ACC112 (cell line): Measurements from ENCODE around the gene TTLL1.
"Not testable (repeated sequence)": the region's sequence is repeated elsewhere in the genome, so short reads cannot be mapped to it uniquely, and the experiment has no call there.

Experiments used
- H2AFZ ChIP-seq: fragments of 200-600 bp; sonication (generic); one replicate; pipeline ENCODE4 v1.6.0; 2017; ENCODE audit warnings: antibody characterized with exemption, low read length; ENCODE audit not compliant: unreplicated experiment
- H3K27ac ChIP-seq: fragments of 200-600 bp; sonication (generic); 2 replicates; pipeline ENCODE4 v1.5.1; 2014; ENCODE audit warnings: low read depth, mild to moderate bottlenecking, antibody characterized with exemption, low read length, moderate library complexity
- H3K27me3 ChIP-seq: fragments of 200-600 bp; sonication (generic); 2 replicates; pipeline ENCODE4 v1.6.1; 2014; ENCODE audit warnings: mild to moderate bottlenecking, antibody characterized with exemption, low read length, moderate library complexity, mixed read lengths; ENCODE audit not compliant: insufficient read depth
- H3K36me3 ChIP-seq: fragments of 200-600 bp; sonication (generic); 2 replicates; pipeline ENCODE4 v1.6.1; 2016; ENCODE audit warnings: mild to moderate bottlenecking, antibody characterized with exemption, low read length, moderate library complexity, mixed read lengths; ENCODE audit not compliant: insufficient read depth
- H3K4me1 ChIP-seq: fragments of 200-600 bp; sonication (generic); one replicate; pipeline ENCODE4 v1.6.1; 2016; ENCODE audit warnings: low read length, mixed read lengths; ENCODE audit not compliant: insufficient read depth, unreplicated experiment, control insufficient read depth
- H3K4me3 ChIP-seq: fragments of 200-600 bp; sonication (generic); 2 replicates; pipeline ENCODE4 v1.5.1; 2014; ENCODE audit warnings: mild to moderate bottlenecking, low read depth, low read length
- H3K79me2 ChIP-seq: fragments of 200-600 bp; sonication (generic); one replicate; pipeline ENCODE4 v1.6.0; 2016; ENCODE audit warnings: low read length; ENCODE audit not compliant: control insufficient read depth, unreplicated experiment, insufficient read depth

The TTLL1 gene

DNA sequence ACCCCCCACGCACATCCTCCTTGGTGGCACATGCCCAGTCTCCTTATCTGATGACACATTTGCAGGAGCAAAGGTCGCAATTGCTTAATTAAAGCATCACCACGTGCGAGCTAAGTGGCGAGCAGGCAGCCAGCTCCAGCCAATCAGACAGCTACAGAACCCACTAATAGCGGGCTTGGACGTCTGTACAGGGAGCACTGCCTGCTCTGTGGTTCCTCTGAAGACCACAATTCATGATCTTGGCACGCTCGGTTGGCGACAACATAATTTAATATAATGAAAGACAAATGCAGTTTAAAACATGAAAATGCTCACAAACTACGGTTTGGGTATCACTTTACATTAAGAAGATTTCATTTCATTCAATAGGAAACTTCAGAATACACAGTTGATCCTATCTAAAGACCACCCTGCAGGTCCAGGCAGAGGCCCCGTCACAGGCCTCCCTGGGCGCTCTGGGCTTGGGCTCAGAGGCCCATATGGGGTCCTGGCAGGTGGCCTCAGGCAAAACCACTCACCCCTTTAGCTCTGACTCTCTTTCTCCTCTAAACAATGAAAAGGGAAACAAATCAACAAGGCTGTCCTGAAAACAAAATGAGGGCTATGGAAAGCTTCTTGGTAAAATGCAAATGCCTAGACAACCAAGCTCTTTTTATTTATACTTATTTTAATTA lies 84.7 kb downstream of the TTLL1 start:
- peaks cover 93% of the 10 kb centered on the region for H3K79me2 ChIP-seq
- peaks cover 75% of the 10 kb centered on the region for H3K4me1 ChIP-seq
- H3K27ac ChIP-seq, result peak overlapping the region; percentile 95

GRCh38 chr22:43002202-43002586 lies 87.0 kb downstream of the TTLL1 start:
- peaks cover 62% of the 10 kb centered on the region for H3K4me1 ChIP-seq
- H2AFZ ChIP-seq, result no peak overlapping the region
- peaks cover 92% of the 10 kb centered on the region for H3K79me2 ChIP-seq
- H3K27ac ChIP-seq, result peak overlapping the region; percentile 95
- H3K27me3 ChIP-seq, result no peaks in the 10 kb centered on the region
- H3K36me3 ChIP-seq, result no peaks in the 10 kb centered on the region
- peak overlapping the region; percentile 31 for H3K4me3 ChIP-seq

More for the DNA sequence above, 84.7 kb downstream of the TTLL1 start:
- no peaks in the 10 kb centered on the region for H3K36me3 ChIP-seq
- peak overlapping the region; percentile 24; the same call in 1 of the 2 replicates for H3K4me3 ChIP-seq
- H3K27me3 ChIP-seq, result no peaks in the 10 kb centered on the region
- H2AFZ ChIP-seq, result no peak overlapping the region

- H2AFZ ChIP-seq, result no peak overlapping the region
- no peaks in the 10 kb centered on the region for H3K36me3 ChIP-seq
- peaks cover 68% of the 10 kb centered on the region for H3K4me1 ChIP-seq
- peak overlapping the region; percentile 95 for H3K27ac ChIP-seq
- no peaks in the 10 kb centered on the region for H3K27me3 ChIP-seq
- H3K4me3 ChIP-seq, result peak overlapping the region; percentile 31
- peaks cover 93% of the 10 kb centered on the region for H3K79me2 ChIP-seq
Measured at GRCh38 chr22:43001271-43002201, 87.7 kb downstream of the TTLL1 start.

DNA sequence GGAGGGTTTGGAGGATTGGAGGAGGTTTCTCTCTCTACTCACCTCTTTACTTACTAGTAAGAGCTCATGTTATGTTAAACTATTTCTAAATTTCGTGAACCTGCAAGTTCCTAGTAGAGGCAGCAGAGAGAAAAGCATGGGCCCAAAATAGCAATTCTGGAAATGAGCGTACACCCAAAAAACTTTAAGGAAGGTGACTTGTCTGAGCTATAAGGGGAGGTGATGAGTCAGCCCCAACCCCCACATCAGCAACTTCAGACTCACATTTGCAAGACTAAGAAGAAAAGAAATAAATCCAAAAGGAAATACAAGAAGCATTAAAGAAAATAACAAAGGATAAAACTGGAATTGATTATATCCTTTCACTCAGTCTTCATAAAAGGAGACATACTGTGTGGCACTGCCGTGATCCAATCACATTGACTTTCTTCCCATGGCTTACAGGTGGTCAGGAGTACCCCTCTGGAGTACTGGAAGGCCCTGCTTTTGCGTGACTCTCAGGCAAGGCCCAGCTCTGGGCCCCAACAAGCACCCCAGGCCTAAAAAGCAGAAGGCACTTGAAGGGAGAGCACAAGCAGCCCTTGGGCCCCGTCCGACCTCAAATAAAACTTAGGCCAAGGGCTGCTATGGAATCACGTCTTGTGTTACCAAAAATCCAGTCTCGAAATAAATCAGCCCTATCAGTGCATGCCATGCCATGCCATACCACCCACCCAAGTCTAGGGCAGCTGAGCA lies 88.6 kb downstream of the TTLL1 start:
- Histone ChIP-seq H3K27ac (peak overlapping the region; percentile 95), H2AFZ (no peak overlapping the region), H3K4me1 (peaks cover 71% of the 10 kb centered on the region), H3K4me3 (peak overlapping the region; percentile 31), H3K36me3 (no peaks in the 10 kb centered on the region), H3K79me2 (peaks cover 86% of the 10 kb centered on the region), H3K27me3 (no peaks in the 10 kb centered on the region)

GRCh38 chr22:42997582-42998090 lies 91.6 kb downstream of the TTLL1 start:
- Histone ChIP-seq H3K27ac (peak overlapping the region; percentile 42), H3K36me3 (0 out of 2 replicates have a peak, but pooled peaks cover under 1% of the 10 kb centered on the region), H3K27me3 (no peaks in the 10 kb centered on the region), H3K79me2 (peaks cover 80% of the 10 kb centered on the region), H3K4me1 (peaks cover 68% of the 10 kb centered on the region), H3K4me3 (no peak overlapping the region), H2AFZ (no peak overlapping the region)

- Histone ChIP-seq H3K27ac (no peak overlapping the region), H3K4me1 (peaks cover 61% of the 10 kb centered on the region), H3K36me3 (0 out of 2 replicates have a peak, but pooled peaks cover 3% of the 10 kb centered on the region), H2AFZ (no peak overlapping the region), H3K4me3 (no peak overlapping the region), H3K27me3 (no peaks in the 10 kb centered on the region), H3K79me2 (peaks cover 84% of the 10 kb centered on the region)
Measured at GRCh38 chr22:42996646-42997365, 92.4 kb downstream of the TTLL1 start.

DNA sequence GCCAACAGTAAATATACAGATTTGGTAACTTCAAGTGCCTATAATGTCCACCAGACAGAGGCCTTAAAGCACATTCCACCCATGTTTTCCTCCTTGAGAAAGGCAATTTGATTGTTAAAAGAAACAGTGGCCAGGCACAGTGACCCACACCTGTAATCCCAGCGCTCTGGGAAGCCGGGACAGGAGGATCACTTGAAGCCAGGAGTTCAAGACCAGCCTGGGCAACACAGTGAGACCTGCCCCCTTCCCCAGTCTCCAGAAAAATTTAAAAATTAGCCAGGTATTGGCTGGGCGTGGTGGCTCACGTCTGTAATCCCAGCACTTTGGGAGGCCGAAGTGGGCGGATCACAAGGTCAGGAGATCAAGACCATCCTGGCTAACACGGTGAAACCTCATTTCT lies 93.5 kb downstream of the TTLL1 start:
- not testable (repeated sequence) for H2AFZ ChIP-seq, H3K27me3 ChIP-seq, H3K36me3 ChIP-seq, H3K4me3 ChIP-seq
- peak overlapping the region; percentile 91 for H3K27ac ChIP-seq
- peaks cover 58% of the 10 kb centered on the region for H3K4me1 ChIP-seq
- peaks cover 84% of the 10 kb centered on the region for H3K79me2 ChIP-seq

DNA sequence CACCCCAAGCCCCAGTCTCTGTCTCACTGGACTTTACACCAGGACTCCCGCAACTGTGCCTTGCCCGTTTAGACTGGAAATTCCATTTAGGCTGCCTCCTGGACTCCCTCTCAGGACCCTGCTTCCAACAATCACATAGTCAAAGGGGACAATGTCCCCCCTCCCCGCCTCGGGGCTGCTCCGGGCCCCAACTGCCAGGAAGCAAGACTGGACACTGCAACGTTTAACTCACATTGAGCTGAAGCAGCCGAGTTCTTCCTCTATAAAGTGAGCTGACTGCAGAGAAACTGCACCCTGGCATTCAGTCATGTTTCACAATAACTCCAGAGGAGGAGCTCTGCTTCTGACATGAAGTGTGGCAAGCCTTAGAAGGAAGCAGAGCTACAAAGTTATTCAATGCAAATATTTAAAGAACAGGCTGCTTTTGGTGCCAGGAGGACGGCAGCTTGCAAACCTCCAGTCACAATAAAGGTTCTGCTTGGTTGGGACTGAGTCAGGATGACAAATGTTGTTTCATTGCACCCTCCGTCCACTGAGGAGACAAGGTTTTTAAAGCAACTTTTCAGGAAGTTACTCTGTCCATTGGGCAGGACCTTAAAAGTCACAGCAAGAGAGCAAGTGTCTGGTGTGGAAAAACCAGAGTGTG lies 94.2 kb downstream of the TTLL1 start:
- Histone ChIP-seq H3K36me3 (0 out of 2 replicates have a peak, but pooled peaks cover 3% of the 10 kb centered on the region), H3K79me2 (peaks cover 84% of the 10 kb centered on the region), H3K4me1 (peaks cover 58% of the 10 kb centered on the region), H2AFZ (no peak overlapping the region), H3K4me3 (peak overlapping the region; percentile 62), H3K27ac (peak overlapping the region; percentile 91), H3K27me3 (no peaks in the 10 kb centered on the region)

DNA sequence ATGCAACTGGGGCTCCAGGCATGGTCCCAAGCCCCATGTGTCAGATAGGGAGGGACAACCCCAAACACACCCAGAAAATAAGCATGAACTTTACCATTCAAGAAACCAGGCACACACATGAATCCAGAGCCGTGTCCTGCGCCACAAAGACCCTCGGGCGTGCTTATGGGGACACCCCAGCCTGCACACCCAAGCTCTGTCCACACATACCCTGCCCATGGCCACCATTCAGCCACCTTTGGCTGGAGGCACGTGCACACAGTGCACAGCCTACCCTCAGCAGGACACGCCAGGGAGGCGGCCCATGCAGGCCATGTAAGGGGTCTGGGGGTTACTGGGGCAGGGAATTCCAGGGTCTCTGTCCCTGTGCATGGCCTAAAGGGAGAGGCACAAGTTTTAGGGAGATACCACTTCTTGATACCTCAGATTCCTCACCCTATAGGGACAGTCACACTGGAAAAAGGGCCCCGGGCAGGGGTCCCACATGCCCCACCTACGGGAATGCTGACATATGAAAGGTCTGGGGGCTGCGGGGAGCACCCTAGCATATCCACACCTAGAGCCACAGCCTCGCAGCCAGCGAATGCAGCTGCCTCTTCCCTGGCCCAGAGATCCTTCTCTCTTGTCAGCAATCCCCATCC lies 94.8 kb downstream of the TTLL1 start:
- Histone ChIP-seq H3K79me2 (peaks cover 78% of the 10 kb centered on the region), H3K27ac (peak overlapping the region; percentile 91), H2AFZ (no peak overlapping the region), H3K36me3 (0 out of 2 replicates have a peak, but pooled peaks cover 3% of the 10 kb centered on the region), H3K4me1 (peaks cover 55% of the 10 kb centered on the region), H3K4me3 (peak overlapping the region; percentile 62), H3K27me3 (no peaks in the 10 kb centered on the region)
